Natural killer cell treated with Interleukin-12 subunit alpha and Interleukin-12 subunit beta and Interleukin-15 and Interleukin-18, amount 100 ng/mL, for 72 hours (primary cell): ENCODE results near the gene ZNF133. TPM values are rescaled to one million over a fixed set of nuclear protein-coding genes. Genes with fewer than 3 reads are reported as not detected.
A peak's percentile ranks its signal among the peaks of the same experiment; 100 is the strongest.
"Not testable (repeated sequence)": the region's sequence is repeated elsewhere in the genome, so short reads cannot be mapped to it uniquely, and the experiment has no call there.

Source experiments
- ATAC-seq, 2 donors: fragments of 150-1000 bp; cut with Tn5 transposase in 1 of 2; sonication (Bioruptor Pico), chemical (Tn5 transposase) in 1 of 2; 2 replicates each; pipeline ENCODE4 v1.10.0; 2021
- DNase-seq: peaks from one replicate; pipeline ENCODE4 v3.0.0; 2022; ENCODE audit warnings: low spot score
- H3K27ac Mint-ChIP-seq, 2 donors: 1 replicate in 1 of 2; 2 replicates in 1 of 2; pipeline ENCODE4 v1.8.0; 2022; ENCODE audit warnings: mixed read lengths in 2 of 2, mild to moderate bottlenecking in 1 of 2, moderate library complexity in 1 of 2
- H3K27me3 Mint-ChIP-seq, 2 donors: 1 replicate in 1 of 2; 2 replicates in 1 of 2; pipeline ENCODE4 v1.8.0; 2022; ENCODE audit warnings: mixed read lengths in 2 of 2
- H3K36me3 Mint-ChIP-seq: one replicate; pipeline ENCODE4 v1.8.0; 2022; ENCODE audit warnings: mixed read lengths
- H3K4me1 Mint-ChIP-seq, 2 donors: 1 replicate in 1 of 2; 2 replicates in 1 of 2; pipeline ENCODE4 v1.8.0; 2022; ENCODE audit warnings: low read depth in 2 of 2, mixed read lengths in 2 of 2, mild to moderate bottlenecking in 1 of 2
- H3K4me3 Mint-ChIP-seq: one replicate; pipeline ENCODE4 v1.8.0; 2022; ENCODE audit warnings: mixed read lengths
- H3K9me3 Mint-ChIP-seq: 2 replicates; pipeline ENCODE4 v1.8.0; 2022; ENCODE audit warnings: mixed read lengths
- total RNA-seq, 2 donors: library from RNA; stranded (reverse); gene quantifications; one replicate each; pipeline ENCODE4 v1.2.3, GENCODE V29; 2022

The ZNF133 gene
- total RNA-seq, 2 donors from 2014 or later: 6.6 to 11.2 TPM

GRCh38 chr20:18307301-18307700, 19.0 kb downstream of the ZNF133 start:
- Mint-ChIP-seq H3K4me1 (peaks cover 0 to 4% of the 10 kb centered on the region in 2 donors), H3K4me3 (no peak overlapping the region), H3K27ac (no peak overlapping the region), H3K9me3 (no peaks in the 10 kb centered on the region), H3K36me3 (peaks cover 6% of the 10 kb centered on the region), H3K27me3 (no peaks in the 10 kb centered on the region)
- no peak for DNase-seq
- ATAC-seq: no peak

- H3K27ac Mint-ChIP-seq: no peak overlapping the region
- peaks cover 6% of the 10 kb centered on the region for H3K36me3 Mint-ChIP-seq
- no peak for ATAC-seq
- no peak overlapping the region for H3K4me3 Mint-ChIP-seq
- H3K9me3 Mint-ChIP-seq: no peaks in the 10 kb centered on the region
- no peak for DNase-seq
- peaks cover 0 to 4% of the 10 kb centered on the region in 2 donors for H3K4me1 Mint-ChIP-seq
- H3K27me3 Mint-ChIP-seq: no peaks in the 10 kb centered on the region
These were observed 21.7 kb downstream of the ZNF133 start for GRCh38 chr20:18310051-18310450.

- ATAC-seq (no peak), DNase-seq (no peak)
- Mint-ChIP-seq H3K4me3 (no peak overlapping the region), H3K9me3 (no peaks in the 10 kb centered on the region), H3K36me3 (peaks cover 6% of the 10 kb centered on the region), H3K27me3 (no peaks in the 10 kb centered on the region), H3K4me1 (peaks cover 0 to 4% of the 10 kb centered on the region in 2 donors), H3K27ac (no peak overlapping the region)
These were observed 22.3 kb downstream of the ZNF133 start for GRCh38 chr20:18310592-18310991.

DNA sequence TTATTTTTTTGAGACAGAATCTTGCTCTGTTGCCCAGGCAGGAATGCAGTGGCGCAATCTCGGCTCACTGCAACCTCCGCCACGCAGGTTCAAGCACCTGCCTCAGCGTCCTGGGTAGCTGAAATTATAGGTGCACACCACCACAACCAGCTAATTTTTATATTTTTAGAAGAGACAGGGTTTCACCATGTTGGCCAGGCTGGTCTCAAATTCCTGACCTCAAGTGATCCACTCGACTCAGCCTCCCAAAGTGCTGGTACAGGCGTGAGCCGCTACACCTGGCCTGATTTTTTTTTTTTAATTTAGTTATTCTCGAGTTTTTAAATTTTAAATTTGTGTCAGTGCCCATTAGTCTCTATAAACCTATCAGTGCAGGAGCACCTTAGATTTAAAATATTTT, 24.4 kb downstream of the ZNF133 start:
- Mint-ChIP-seq H3K27ac (no peak overlapping the region), H3K4me1 (peaks cover 0 to 4% of the 10 kb centered on the region in 2 donors), H3K36me3 (peaks cover 14% of the 10 kb centered on the region), H3K9me3 (no peaks in the 10 kb centered on the region), H3K4me3 (no peak overlapping the region), H3K27me3 (no peaks in the 10 kb centered on the region)
- no peak for ATAC-seq
- no peak for DNase-seq

DNA sequence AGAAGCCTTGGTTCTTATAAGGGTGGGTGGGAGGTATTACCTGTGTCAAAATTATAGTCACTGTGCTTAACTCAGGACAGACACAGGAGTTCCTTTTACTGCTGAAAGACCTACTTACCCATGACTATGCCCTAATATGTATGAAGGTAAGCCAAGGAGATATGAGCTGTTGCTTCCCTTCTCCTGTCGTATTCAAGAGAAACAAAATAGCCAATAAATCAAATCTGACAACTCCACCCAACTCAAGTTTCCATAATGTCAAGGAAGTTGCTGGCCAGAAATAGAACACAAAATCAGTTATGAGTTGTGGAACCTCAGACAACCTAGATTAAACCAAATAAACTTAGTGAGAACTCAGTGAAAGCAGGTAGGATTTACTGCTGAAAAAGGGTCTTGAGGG, 25.1 kb downstream of the ZNF133 start:
- peaks cover 14% of the 10 kb centered on the region for H3K36me3 Mint-ChIP-seq
- no peaks in the 10 kb centered on the region for H3K9me3 Mint-ChIP-seq
- H3K27ac Mint-ChIP-seq: no peak overlapping the region
- DNase-seq (no peak), ATAC-seq (no peak)
- no peaks in the 10 kb centered on the region for H3K27me3 Mint-ChIP-seq
- no peak overlapping the region for H3K4me3 Mint-ChIP-seq
- H3K4me1 Mint-ChIP-seq: peaks cover 0 to 4% of the 10 kb centered on the region in 2 donors

DNA sequence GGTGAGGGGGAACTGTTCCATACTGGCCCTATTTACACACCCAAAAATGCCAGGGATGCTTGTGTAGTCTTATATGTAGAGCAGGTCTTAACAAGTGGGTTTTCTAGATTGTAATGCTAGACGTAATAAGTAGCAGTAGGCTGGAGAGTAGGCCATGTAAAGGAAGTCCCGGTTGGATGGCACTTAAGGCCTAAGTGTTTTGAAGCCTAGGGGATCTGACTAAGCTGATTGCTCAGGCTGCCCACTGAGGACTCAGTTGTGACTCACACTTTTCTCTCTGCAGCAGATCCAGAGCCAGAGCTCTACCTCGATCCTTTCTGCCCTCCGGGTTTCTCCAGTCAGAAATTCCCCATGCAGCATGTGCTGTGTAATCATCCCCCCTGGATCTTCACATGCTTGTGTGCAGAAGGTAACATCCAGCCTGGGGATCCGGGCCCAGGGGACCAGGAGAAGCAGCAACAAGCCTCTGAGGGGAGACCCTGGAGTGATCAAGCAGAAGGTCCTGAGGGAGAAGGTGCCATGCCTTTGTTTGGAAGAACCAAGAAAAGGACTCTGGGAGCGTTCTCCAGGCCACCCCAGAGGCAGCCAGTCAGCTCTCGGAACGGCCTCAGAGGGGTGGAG, 26.6 kb downstream of the ZNF133 start:
- Mint-ChIP-seq H3K9me3 (no peaks in the 10 kb centered on the region), H3K27ac (no peak overlapping the region), H3K4me3 (no peak overlapping the region), H3K4me1 (no peaks in the 10 kb centered on the region), H3K36me3 (peaks cover 8% of the 10 kb centered on the region), H3K27me3 (no peaks in the 10 kb centered on the region)
- no peak for DNase-seq
- no peak for ATAC-seq

GRCh38 chr20:18316166-18316565, 27.8 kb downstream of the ZNF133 start:
- H3K27me3 Mint-ChIP-seq: no peaks in the 10 kb centered on the region
- DNase-seq (no peak), ATAC-seq (peak in 1 of 2 donors; percentile 15)
- peaks cover 8% of the 10 kb centered on the region for H3K36me3 Mint-ChIP-seq
- no peak overlapping the region for H3K4me3 Mint-ChIP-seq
- H3K27ac Mint-ChIP-seq: no peak overlapping the region
- no peaks in the 10 kb centered on the region for H3K4me1 Mint-ChIP-seq
- no peaks in the 10 kb centered on the region for H3K9me3 Mint-ChIP-seq

GRCh38 chr20:18321316-18321715, 33.0 kb downstream of the ZNF133 start:
- H3K27me3 Mint-ChIP-seq: no peaks in the 10 kb centered on the region
- no peak overlapping the region for H3K4me3 Mint-ChIP-seq
- no peak for DNase-seq
- no peaks in the 10 kb centered on the region for H3K9me3 Mint-ChIP-seq
- H3K36me3 Mint-ChIP-seq: peaks cover 7% of the 10 kb centered on the region
- no peak overlapping the region for H3K27ac Mint-ChIP-seq
- no peaks in the 10 kb centered on the region for H3K4me1 Mint-ChIP-seq
- ATAC-seq: no peak

- Mint-ChIP-seq H3K27ac (no peak overlapping the region), H3K27me3 (no peaks in the 10 kb centered on the region), H3K36me3 (peaks cover 6% of the 10 kb centered on the region), H3K9me3 (no peaks in the 10 kb centered on the region), H3K4me3 (no peak overlapping the region), H3K4me1 (no peaks in the 10 kb centered on the region)
- ATAC-seq (no peak), DNase-seq (no peak)
These were observed 33.9 kb downstream of the ZNF133 start for GRCh38 chr20:18321976-18322950.

- DNase-seq (no peak), ATAC-seq (no peak)
- H3K4me3 Mint-ChIP-seq: no peak overlapping the region
- no peaks in the 10 kb centered on the region for H3K27me3 Mint-ChIP-seq
- no peaks in the 10 kb centered on the region for H3K9me3 Mint-ChIP-seq
- no peaks in the 10 kb centered on the region for H3K4me1 Mint-ChIP-seq
- H3K36me3 Mint-ChIP-seq: peaks cover 4% of the 10 kb centered on the region
- no peak overlapping the region for H3K27ac Mint-ChIP-seq
These were observed 35.4 kb downstream of the ZNF133 start for GRCh38 chr20:18323705-18324104.

- Mint-ChIP-seq H3K9me3 (no peaks in the 10 kb centered on the region), H3K4me3 (no peak overlapping the region), H3K27ac (no peak overlapping the region), H3K27me3 (no peaks in the 10 kb centered on the region), H3K4me1 (no peaks in the 10 kb centered on the region), H3K36me3 (peaks cover 9% of the 10 kb centered on the region)
- DNase-seq: no peak
- no peak for ATAC-seq
These were observed 36.3 kb downstream of the ZNF133 start for GRCh38 chr20:18324596-18325089.

DNA sequence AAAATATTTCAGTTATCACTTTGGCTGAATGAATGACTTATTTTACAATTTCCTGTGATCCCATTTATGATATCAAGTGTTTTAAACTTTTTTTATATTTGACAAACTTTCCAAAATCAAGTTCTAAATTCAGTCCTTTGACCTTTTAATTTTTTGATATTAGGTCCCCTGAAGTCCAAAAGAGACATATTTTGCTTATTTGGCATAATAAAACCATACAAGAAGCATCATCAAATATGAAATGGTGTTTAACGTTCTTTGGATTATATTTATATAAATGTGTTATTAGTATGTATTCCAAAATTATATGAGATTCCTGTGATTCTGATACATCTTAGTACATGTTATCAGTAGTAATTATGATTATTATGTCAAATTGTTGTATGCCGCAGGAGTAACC, 38.7 kb downstream of the ZNF133 start:
- DNase-seq (no peak), ATAC-seq (no peak)
- Mint-ChIP-seq H3K4me1 (no peaks in the 10 kb centered on the region), H3K36me3 (peaks cover 28% of the 10 kb centered on the region), H3K4me3 (no peak overlapping the region), H3K27me3 (peaks cover 0 to 8% of the 10 kb centered on the region in 2 donors), H3K27ac (no peak overlapping the region), H3K9me3 (peaks cover 12% of the 10 kb centered on the region)

DNA sequence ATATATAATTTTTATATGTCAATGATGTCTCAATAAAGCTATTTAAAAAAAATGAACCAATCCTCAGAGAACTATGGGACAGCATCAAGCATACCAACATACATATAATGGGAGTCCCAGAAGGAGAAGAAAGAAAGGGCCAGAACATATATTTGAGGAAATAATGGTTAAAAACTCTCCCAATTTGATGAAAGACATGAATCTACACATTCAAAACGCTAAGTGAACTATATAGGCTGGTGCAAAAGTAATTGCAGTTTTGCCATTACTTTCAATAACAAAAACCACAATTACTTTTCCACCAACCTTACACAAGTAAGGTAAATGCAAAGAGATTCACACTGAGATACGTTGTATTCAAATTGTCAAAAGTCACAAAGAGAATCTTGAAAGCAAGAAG, 43.4 kb downstream of the ZNF133 start:
- peaks cover 3 to 8% of the 10 kb centered on the region in 2 donors for H3K27me3 Mint-ChIP-seq
- no peak for ATAC-seq
- H3K4me3 Mint-ChIP-seq: no peak overlapping the region
- H3K4me1 Mint-ChIP-seq: no peaks in the 10 kb centered on the region
- no peak for DNase-seq
- peaks cover 43% of the 10 kb centered on the region for H3K36me3 Mint-ChIP-seq
- no peak overlapping the region for H3K27ac Mint-ChIP-seq
- H3K9me3 Mint-ChIP-seq: peaks cover 25% of the 10 kb centered on the region

DNA sequence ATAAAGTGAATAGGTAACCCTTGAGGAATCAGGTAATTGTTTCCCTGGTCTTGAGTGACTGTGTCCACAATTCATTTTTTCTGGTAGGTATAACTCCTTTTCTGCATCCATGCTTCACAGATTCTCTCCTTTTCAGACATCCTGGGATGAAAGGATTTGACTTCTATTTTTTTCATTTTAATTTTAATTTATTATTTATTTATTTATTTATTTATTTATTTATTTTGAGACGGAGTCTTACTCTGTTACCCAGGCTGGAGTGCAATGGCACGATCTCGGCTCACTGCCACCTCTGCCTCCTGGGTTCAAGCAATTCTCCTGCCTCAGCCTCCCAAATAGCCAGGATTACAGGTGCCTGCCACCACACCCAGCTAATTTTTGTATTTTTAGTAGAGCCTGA, 61.4 kb downstream of the ZNF133 start:
- peaks cover 22 to 24% of the 10 kb centered on the region in 2 donors for H3K27me3 Mint-ChIP-seq
- H3K9me3 Mint-ChIP-seq, H3K27ac Mint-ChIP-seq, H3K36me3 Mint-ChIP-seq, H3K4me1 Mint-ChIP-seq, H3K4me3 Mint-ChIP-seq, ATAC-seq, DNase-seq: not testable (repeated sequence)
